ENCODE measurements around the gene MAGEA3. TPM values are rescaled to one million over a fixed set of nuclear protein-coding genes. Genes with fewer than 3 reads are reported as not detected.
"Not testable (repeated sequence)": the region's sequence is repeated elsewhere in the genome, so short reads cannot be mapped to it uniquely, and the experiment has no call there.

The MAGEA3 gene
- total RNA-seq, 4 donors from 2014 or later: not detected

DNA sequence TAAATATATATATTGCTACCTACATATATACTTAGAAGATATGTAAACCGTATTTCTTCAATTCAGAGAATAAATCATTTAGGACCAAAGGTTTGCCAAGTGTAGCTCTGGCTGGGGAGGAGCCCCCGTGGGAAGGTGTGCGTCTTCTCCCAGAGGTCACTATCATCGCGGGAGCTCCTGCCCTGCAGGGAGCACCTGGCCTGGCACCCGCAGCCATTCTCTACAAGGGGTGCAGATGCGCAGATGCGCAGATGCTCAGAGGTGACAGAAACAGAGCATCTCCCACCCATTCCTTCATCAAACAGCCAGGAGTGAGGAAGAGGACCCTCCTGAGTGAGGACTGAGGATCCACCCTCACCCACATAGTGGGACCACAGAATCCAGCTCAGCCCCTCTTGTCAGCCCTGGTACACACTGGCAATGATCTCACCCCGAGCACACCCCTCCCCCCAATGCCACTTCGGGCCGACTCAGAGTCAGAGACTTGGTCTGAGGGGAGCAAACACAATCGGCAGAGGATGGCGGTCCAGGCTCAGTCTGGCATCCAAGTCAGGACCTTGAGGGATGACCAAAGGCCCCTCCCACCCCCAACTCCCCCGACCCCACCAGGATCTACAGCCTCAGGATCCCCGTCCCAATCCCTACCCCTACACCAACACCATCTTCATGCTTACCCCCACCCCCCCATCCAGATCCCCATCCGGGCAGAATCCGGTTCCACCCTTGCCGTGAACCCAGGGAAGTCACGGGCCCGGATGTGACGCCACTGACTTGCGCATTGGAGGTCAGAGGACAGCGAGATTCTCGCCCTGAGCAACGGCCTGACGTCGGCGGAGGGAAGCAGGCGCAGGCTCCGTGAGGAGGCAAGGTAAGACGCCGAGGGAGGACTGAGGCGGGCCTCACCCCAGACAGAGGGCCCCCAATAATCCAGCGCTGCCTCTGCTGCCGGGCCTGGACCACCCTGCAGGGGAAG lies 15.5 kb downstream of the MAGEA3 start, which contains the start of gene MAGEA2B:
TSS of gene MAGEA2B (plus strand) at position 814 of the 973 bp plus-strand sequence. CDS start 2,479 bp downstream, outside the sequence.
- in situ Hi-C loops (cut with MboI; ENCODE audit: low sequenced_read_pairs in 4 of 4); H3K27me3 ChIP-seq; DNase-seq; H3K36me3 ChIP-seq; intact Hi-C loops (cut with DNase I; ENCODE audit: low total_unique reads); H3K9me3 ChIP-seq; H3K4me1 ChIP-seq; H3K27ac ChIP-seq; ATAC-seq; H3K4me3 ChIP-seq: not testable (repeated sequence)

- Histone ChIP-seq H3K4me3 (no peak overlapping the region), H3K9me3 (no peaks in the 10 kb centered on the region), H3K36me3 (no peaks in the 10 kb centered on the region), H3K27me3 (no peaks in the 10 kb centered on the region), H3K27ac (no peak overlapping the region), H3K4me1 (no peaks in the 10 kb centered on the region)
- DNase-seq: no peak
- in situ Hi-C loops (cut with MboI; ENCODE audit: low sequenced_read_pairs in 4 of 4): no loop called here
- ATAC-seq: no peak
- intact Hi-C loops (cut with DNase I; ENCODE audit: low total_unique reads): no loop called here
- TF ChIP-seq, protein P1, sequence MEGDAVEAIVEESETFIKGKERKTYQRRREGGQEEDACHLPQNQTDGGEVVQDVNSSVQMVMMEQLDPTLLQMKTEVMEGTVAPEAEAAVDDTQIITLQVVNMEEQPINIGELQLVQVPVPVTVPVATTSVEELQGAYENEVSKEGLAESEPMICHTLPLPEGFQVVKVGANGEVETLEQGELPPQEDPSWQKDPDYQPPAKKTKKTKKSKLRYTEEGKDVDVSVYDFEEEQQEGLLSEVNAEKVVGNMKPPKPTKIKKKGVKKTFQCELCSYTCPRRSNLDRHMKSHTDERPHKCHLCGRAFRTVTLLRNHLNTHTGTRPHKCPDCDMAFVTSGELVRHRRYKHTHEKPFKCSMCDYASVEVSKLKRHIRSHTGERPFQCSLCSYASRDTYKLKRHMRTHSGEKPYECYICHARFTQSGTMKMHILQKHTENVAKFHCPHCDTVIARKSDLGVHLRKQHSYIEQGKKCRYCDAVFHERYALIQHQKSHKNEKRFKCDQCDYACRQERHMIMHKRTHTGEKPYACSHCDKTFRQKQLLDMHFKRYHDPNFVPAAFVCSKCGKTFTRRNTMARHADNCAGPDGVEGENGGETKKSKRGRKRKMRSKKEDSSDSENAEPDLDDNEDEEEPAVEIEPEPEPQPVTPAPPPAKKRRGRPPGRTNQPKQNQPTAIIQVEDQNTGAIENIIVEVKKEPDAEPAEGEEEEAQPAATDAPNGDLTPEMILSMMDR (IDR thresholded peaks at IDR 0.05 in 4 of 5, conservative IDR thresholded peaks at IDR 0.05 in 1 of 5): no peak
- TF ChIP-seq POLR2A (IDR thresholded peaks at IDR 0.05): no peak
Measured at GRCh38 chrX:152725409-152725808, 26.8 kb downstream of the MAGEA3 start.

DNA sequence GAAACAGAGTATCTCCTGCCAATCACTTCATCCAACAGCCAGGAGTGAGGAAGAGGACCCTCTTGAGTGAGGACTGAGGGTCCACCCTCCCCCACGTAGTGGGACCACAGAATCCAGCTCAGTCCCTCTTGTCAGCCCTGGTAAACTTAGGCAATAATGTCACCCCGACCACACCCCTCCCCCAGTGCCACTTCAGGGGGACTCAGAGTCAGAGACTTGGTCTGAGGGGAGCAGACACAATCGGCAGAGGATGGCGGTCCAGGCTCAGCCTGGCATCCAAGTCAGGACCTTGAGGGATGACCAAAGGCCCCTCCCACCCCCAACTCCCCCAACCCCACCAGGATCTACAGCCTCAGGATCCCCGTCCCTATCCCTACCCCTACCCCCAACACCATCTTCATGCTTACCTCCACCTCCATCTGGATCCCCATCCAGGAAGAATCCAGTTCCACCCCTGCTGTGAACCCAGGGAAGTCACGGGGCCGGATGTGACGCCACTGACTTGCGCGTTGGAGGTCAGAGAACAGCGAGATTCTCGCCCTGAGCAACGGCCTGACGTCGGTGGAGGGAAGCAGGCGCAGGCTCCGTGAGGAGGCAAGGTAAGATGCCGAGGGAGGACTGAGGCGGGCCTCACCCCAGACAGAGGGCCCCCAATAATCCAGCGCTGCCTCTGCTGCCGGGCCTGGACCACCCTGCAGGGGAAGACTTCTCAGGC lies 34.8 kb downstream of the MAGEA3 start, which contains the start of the genes CSAG1 and MAGEA12:
TSS of gene CSAG1 (minus strand) at position 461 of the 715 bp plus-strand sequence. CDS start 1,261 bp downstream, outside the sequence.
TSS of gene MAGEA12 (plus strand) at position 497 of the 715 bp plus-strand sequence. CDS start 2,405 bp downstream, outside the sequence.
- ATAC-seq: no peak

DNA sequence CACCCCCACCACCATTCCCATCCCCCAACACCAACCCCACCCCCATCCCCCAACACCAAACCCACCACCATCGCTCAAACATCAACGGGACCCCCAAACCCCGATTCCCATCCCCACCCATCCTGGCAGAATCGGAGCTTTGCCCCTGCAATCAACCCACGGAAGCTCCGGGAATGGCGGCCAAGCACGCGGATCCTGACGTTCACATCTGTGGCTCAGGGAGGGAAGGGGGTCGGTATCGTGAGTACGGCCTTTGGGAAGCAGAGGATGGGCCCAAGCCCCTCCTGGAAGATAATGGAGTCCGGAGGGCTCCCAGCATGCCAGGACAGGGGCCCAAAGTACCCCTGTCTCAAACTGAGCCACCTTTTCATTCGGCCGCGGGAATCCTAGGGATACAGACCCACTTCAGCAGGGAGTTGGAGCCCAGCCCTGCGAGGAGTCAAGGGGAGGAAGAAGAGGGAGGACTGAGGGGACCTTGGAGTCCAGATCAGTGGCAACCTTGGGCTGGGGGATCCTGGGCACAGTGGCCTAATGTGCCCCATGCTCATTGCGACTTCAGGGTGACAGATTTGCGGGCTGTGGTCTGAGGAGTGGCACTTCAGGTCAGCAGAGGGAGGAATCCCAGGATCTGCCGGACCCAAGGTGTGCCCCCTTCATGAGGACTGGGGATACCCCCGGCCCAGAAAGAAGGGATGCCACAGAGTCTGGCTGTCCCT lies 35.7 kb downstream of the MAGEA3 start:
- H3K27ac ChIP-seq; intact Hi-C loops (cut with DNase I; ENCODE audit: low total_unique reads); H3K9me3 ChIP-seq; in situ Hi-C loops (cut with MboI; ENCODE audit: low sequenced_read_pairs in 4 of 4); H3K27me3 ChIP-seq; H3K4me1 ChIP-seq; ATAC-seq; H3K36me3 ChIP-seq; H3K4me3 ChIP-seq; DNase-seq: not testable (repeated sequence)

More for the DNA sequence above, 34.8 kb downstream of the MAGEA3 start, which contains the start of the genes CSAG1 and MAGEA12:
- in situ Hi-C loops (cut with MboI; ENCODE audit: low sequenced_read_pairs in 4 of 4): no loop called here
- intact Hi-C loops (cut with DNase I; ENCODE audit: low total_unique reads): no loop called here
- H3K36me3 ChIP-seq: no peaks in the 10 kb centered on the region
- H3K4me3 ChIP-seq: no peak within 1 kb of the TSS
- DNase-seq: no peak
- no peaks in the 10 kb centered on the region for H3K9me3 ChIP-seq
- no peaks in the 10 kb centered on the region for H3K4me1 ChIP-seq
- no peaks in the 10 kb centered on the region for H3K27me3 ChIP-seq
- H3K27ac ChIP-seq: no peak within 1 kb of the TSS
- no peak for TF ChIP-seq POLR2A (IDR thresholded peaks at IDR 0.05)
- TF ChIP-seq, protein P1 (IDR thresholded peaks at IDR 0.05 in 4 of 5, conservative IDR thresholded peaks at IDR 0.05 in 1 of 5): no peak

- Histone ChIP-seq H3K9me3 (no peaks in the 10 kb centered on the region), H3K4me3 (no peak overlapping the region), H3K4me1 (no peaks in the 10 kb centered on the region), H3K27me3 (no peaks in the 10 kb centered on the region), H3K36me3 (no peaks in the 10 kb centered on the region), H3K27ac (no peak overlapping the region)
- TF ChIP-seq, protein P1 (IDR thresholded peaks at IDR 0.05 in 4 of 5, conservative IDR thresholded peaks at IDR 0.05 in 1 of 5): no peak
- TF ChIP-seq POLR2A (IDR thresholded peaks at IDR 0.05): no peak
- intact Hi-C loops (cut with DNase I; ENCODE audit: low total_unique reads): no loop called here
- DNase-seq (no peak), ATAC-seq (no peak)
- in situ Hi-C loops (cut with MboI; ENCODE audit: low sequenced_read_pairs in 4 of 4): no loop called here
Measured at GRCh38 chrX:152735101-152735500, 36.5 kb downstream of the MAGEA3 start.
